Medulla oblongata (tissue), 1 donor: ENCODE data around the gene PHF21A.

ENCODE experiments used
- DNase-seq: peaks from one replicate; pipeline ENCODE4 v3.0.0-alpha.2; 2015; ENCODE audit errors: extremely low spot score

PHF21A gene

GRCh38 chr11:45885274-45885920 is 235.9 kb downstream of the PHF21A start, which contains the start of gene MAPK8IP1:
MAPK8IP1 (plus strand) TSS chr11:45885651; CDS start chr11:45885821, 170 bp downstream.
- DNase-seq = peak; percentile 49

- no peak for DNase-seq
Measured at GRCh38 chr11:45884596-45885185, 236.6 kb downstream of the PHF21A start.
